Measurements from ENCODE around the gene SSUH2.

Gene SSUH2

GRCh38 chr3:8578282-8578681, 66.3 kb downstream of the SSUH2 start:
- DNase-seq: no peak

- DNase-seq: no peak
Measured at GRCh38 chr3:8576841-8577571, 67.6 kb downstream of the SSUH2 start.

GRCh38 chr3:8576436-8576835, 68.2 kb downstream of the SSUH2 start:
- no peak for DNase-seq

- DNase-seq: no peak
Measured at GRCh38 chr3:8575364-8576104, 69.1 kb downstream of the SSUH2 start.

- DNase-seq: no peak
Measured at GRCh38 chr3:8574670-8575322, 69.8 kb downstream of the SSUH2 start.

- no peak for DNase-seq
Measured at GRCh38 chr3:8574040-8574669, 70.4 kb downstream of the SSUH2 start.

GRCh38 chr3:8573342-8573926, 71.2 kb downstream of the SSUH2 start:
- DNase-seq: no peak

GRCh38 chr3:8571256-8571655, 73.3 kb downstream of the SSUH2 start:
- peak; percentile 43 to 53 for DNase-seq
